HL-60 (cell line): ENCODE measurements around the gene HS3ST4.

ENCODE experiments used
- DNase-seq, 2 experiments: peaks; one replicate each; pipeline ENCODE4 v3.0.0-alpha.2; 2010 to 2020; ENCODE audit warnings: low read depth in 1 of 2, low spot score in 1 of 2
- H3K27ac ChIP-seq: fragments of 250-450 bp; sonication (Bioruptor Pico); replicated peaks from 2 replicates; pipeline ENCODE4 v1.5.1; 2020; ENCODE audit warnings: mild to moderate bottlenecking, moderate library complexity
- H3K27me3 ChIP-seq: fragments of 250-450 bp; sonication (Bioruptor Pico); 2 replicates; pipeline ENCODE4 v1.5.1; 2021; ENCODE audit warnings: mild to moderate bottlenecking, moderate library complexity; ENCODE audit not compliant: insufficient read depth, poor library complexity, severe bottlenecking
- H3K4me3 ChIP-seq: replicated peaks from 2 replicates; pipeline ENCODE4 v1.5.1; 2011; ENCODE audit warnings: mild to moderate bottlenecking, control low read depth, low read length; ENCODE audit not compliant: insufficient read depth
- GABPA ChIP-seq: IDR thresholded peaks from 2 replicates; pipeline ENCODE4 v1.6.1; 2012; ENCODE audit warnings: low read depth
- POLR2AphosphoS5 ChIP-seq: IDR thresholded peaks from 2 replicates; pipeline ENCODE4 v1.6.1; 2012; ENCODE audit warnings: low read depth
- REST ChIP-seq: IDR thresholded peaks from 2 replicates; pipeline ENCODE4 v1.6.1; 2012; ENCODE audit warnings: low read depth; ENCODE audit not compliant: insufficient replicate concordance
- SPI1 ChIP-seq: IDR thresholded peaks from 2 replicates; pipeline ENCODE4 v1.6.1; 2012; ENCODE audit warnings: low read depth, mild to moderate bottlenecking, borderline replicate concordance
- TF ChIP-seq, protein P1 (sequence below): IDR thresholded peaks from one replicate; pipeline ENCODE4 v1.5.1; 2011; ENCODE audit warnings: low read length, control low read depth, inconsistent platforms; ENCODE audit not compliant: insufficient read depth

HS3ST4 gene

DNA sequence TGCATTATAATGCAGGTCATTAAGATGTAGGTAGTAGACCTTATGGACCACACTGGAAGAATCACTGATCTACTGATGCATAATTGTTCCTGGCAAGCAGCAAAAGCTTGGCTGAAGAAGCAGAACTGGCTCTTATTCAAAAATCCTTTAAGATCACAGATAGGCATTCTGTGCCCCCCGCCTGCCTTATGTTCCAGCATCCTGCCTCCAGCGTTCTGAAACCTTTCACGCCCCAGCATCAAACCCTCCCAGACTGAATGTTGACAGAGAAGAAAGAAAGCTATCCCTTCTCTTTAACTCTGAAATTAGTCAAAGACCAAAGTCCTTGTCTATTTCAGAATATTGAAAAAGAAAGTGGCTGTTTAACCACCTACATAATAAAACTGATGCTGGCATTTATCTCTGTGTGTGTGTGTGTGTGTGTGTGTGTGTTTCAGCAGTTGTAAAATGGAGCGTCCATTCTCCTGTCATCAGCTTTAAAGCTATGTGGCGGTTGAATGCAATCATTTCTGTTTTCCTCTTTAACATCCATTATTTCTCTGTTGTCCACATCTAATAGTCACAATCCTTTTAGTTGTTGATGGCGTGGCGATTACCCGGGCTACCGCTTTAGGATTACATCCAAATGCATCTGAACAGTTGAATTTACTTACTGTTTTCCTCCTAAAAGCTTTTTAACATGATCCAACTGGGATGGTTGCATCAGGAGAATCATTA, 350.4 kb downstream of the HS3ST4 start:
- Histone ChIP-seq H3K27me3 (no peaks in the 10 kb centered on the region), H3K27ac (no peak overlapping the region), H3K4me3 (no peak overlapping the region)
- TF ChIP-seq REST (no peak), SPI1 (no peak), POLR2AphosphoS5 (no peak), GABPA (no peak)
- TF ChIP-seq, protein P1, sequence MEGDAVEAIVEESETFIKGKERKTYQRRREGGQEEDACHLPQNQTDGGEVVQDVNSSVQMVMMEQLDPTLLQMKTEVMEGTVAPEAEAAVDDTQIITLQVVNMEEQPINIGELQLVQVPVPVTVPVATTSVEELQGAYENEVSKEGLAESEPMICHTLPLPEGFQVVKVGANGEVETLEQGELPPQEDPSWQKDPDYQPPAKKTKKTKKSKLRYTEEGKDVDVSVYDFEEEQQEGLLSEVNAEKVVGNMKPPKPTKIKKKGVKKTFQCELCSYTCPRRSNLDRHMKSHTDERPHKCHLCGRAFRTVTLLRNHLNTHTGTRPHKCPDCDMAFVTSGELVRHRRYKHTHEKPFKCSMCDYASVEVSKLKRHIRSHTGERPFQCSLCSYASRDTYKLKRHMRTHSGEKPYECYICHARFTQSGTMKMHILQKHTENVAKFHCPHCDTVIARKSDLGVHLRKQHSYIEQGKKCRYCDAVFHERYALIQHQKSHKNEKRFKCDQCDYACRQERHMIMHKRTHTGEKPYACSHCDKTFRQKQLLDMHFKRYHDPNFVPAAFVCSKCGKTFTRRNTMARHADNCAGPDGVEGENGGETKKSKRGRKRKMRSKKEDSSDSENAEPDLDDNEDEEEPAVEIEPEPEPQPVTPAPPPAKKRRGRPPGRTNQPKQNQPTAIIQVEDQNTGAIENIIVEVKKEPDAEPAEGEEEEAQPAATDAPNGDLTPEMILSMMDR, result no peak
- no peak for DNase-seq

GRCh38 chr16:26050472-26050871, 358.7 kb downstream of the HS3ST4 start:
- no peak for TF ChIP-seq REST
- TF ChIP-seq GABPA, result no peak
- no peak for TF ChIP-seq POLR2AphosphoS5
- no peak for TF ChIP-seq SPI1
- TF ChIP-seq, protein P1, result no peak
- DNase-seq, result no peak
- H3K27me3 ChIP-seq, result no peaks in the 10 kb centered on the region
- no peak overlapping the region for H3K27ac ChIP-seq
- no peak overlapping the region for H3K4me3 ChIP-seq

- Histone ChIP-seq H3K4me3 (no peak overlapping the region), H3K27me3 (no peaks in the 10 kb centered on the region), H3K27ac (no peak overlapping the region)
- DNase-seq, result no peak
- TF ChIP-seq GABPA (no peak), POLR2AphosphoS5 (no peak), SPI1 (no peak), REST (no peak)
- TF ChIP-seq, protein P1, result no peak
Measured at GRCh38 chr16:26051063-26051462, 359.3 kb downstream of the HS3ST4 start.
